Keratinocyte (primary cell): Measurements from ENCODE around the gene KRT40.

Source experiments
- CTCF ChIP-seq, 3 experiments: IDR thresholded peaks in 1 of 3; conservative IDR thresholded peaks in 1 of 3; optimal IDR thresholded peaks in 1 of 3; 2 replicates in 2 of 3; 3 replicates in 1 of 3; pipeline versions ENCODE3 to v1.5.1; 2011; ENCODE audit warnings: low read length in 3 of 3, mild to moderate bottlenecking in 3 of 3, moderate library complexity in 2 of 3, control low read depth in 1 of 3, inconsistent platforms in 1 of 3; ENCODE audit not compliant: insufficient read depth in 2 of 3; ENCODE audit errors: extremely low read depth in 1 of 3
- EZH2 ChIP-seq: IDR thresholded peaks from one replicate; pipeline ENCODE4 v1.6.1; 2012; ENCODE audit warnings: inconsistent platforms, mild to moderate bottlenecking, low read length, moderate library complexity

GRCh38 chr17:41003926-41004325, 19.8 kb upstream of the KRT40 start:
- no peak for TF ChIP-seq CTCF (optimal IDR thresholded peaks at IDR 0.05 in 1 of 3, IDR thresholded peaks at IDR 0.05 in 1 of 3, conservative IDR thresholded peaks at IDR 0.05 in 1 of 3; ENCODE audit: extremely low read depth in 1 of 3, insufficient read depth in 2 of 3, low read length in 3 of 3)
- TF ChIP-seq EZH2 = no peak
